ENCODE data around the gene ETV6.

ETV6 gene

GRCh38 chr12:11618046-11618445 lies 31.4 kb upstream of the ETV6 start:
- Histone ChIP-seq H3K9me3 (ENCODE audit: insufficient read depth, low read length, severe bottlenecking) (no peaks in the 10 kb centered on the region), H2AFZ (ENCODE audit: low read depth, low read length) (no peak overlapping the region), H4K20me1 (ENCODE audit: insufficient read depth, low read length) (no peaks in the 10 kb centered on the region), H3K36me3 (ENCODE audit: insufficient read depth, low read length) (no peaks in the 10 kb centered on the region), H3K27ac (ENCODE audit: low read length) (no peak overlapping the region), H3K4me1 (ENCODE audit: insufficient read depth, low read length) (no peaks in the 10 kb centered on the region), H3K79me2 (ENCODE audit: insufficient read depth, low read length) (no peaks in the 10 kb centered on the region), H3K4me2 (ENCODE audit: insufficient read depth, low read length) (no peak overlapping the region), H3K9ac (ENCODE audit: low read depth, low read length) (no peak overlapping the region), H3K4me3 (ENCODE audit: low read depth in 1 of 2, low read length in 2 of 2) (no peak overlapping the region), H3K27me3 (ENCODE audit: insufficient read depth, low read length, poor library complexity) (no peaks in the 10 kb centered on the region)
- DNase-seq = no peak
- no peak for ATAC-seq (ENCODE audit: insufficient read depth, low read depth)
- TF ChIP-seq CTCF (IDR thresholded peaks at IDR 0.05; ENCODE audit: borderline replicate concordance, extremely low read depth, low read length, poor library complexity, severe bottlenecking) = no peak
- TF ChIP-seq EZH2 (IDR thresholded peaks at IDR 0.05; ENCODE audit: borderline replicate concordance, low read depth, low read length, severe bottlenecking) = no peak

- no peaks in the 10 kb centered on the region for H3K36me3 ChIP-seq (ENCODE audit: insufficient read depth, low read length)
- TF ChIP-seq CTCF (IDR thresholded peaks at IDR 0.05; ENCODE audit: borderline replicate concordance, extremely low read depth, low read length, poor library complexity, severe bottlenecking) (peak; percentile 21), EZH2 (IDR thresholded peaks at IDR 0.05; ENCODE audit: borderline replicate concordance, low read depth, low read length, severe bottlenecking) (no peak)
- H3K4me1 ChIP-seq (ENCODE audit: insufficient read depth, low read length) = no peaks in the 10 kb centered on the region
- H4K20me1 ChIP-seq (ENCODE audit: insufficient read depth, low read length) = no peaks in the 10 kb centered on the region
- no peak overlapping the region for H3K9ac ChIP-seq (ENCODE audit: low read depth, low read length)
- DNase-seq = no peak
- H3K27me3 ChIP-seq (ENCODE audit: insufficient read depth, low read length, poor library complexity) = no peaks in the 10 kb centered on the region
- no peaks in the 10 kb centered on the region for H3K9me3 ChIP-seq (ENCODE audit: insufficient read depth, low read length, severe bottlenecking)
- H3K4me3 ChIP-seq (ENCODE audit: low read depth in 1 of 2, low read length in 2 of 2) = no peak overlapping the region
- no peak overlapping the region for H3K4me2 ChIP-seq (ENCODE audit: insufficient read depth, low read length)
- no peak overlapping the region for H2AFZ ChIP-seq (ENCODE audit: low read depth, low read length)
- H3K27ac ChIP-seq (ENCODE audit: low read length) = no peak overlapping the region
- H3K79me2 ChIP-seq (ENCODE audit: insufficient read depth, low read length) = no peaks in the 10 kb centered on the region
- no peak for ATAC-seq (ENCODE audit: insufficient read depth, low read depth)
Measured at GRCh38 chr12:11621797-11622423, 27.6 kb upstream of the ETV6 start.

- Histone ChIP-seq H3K79me2 (ENCODE audit: insufficient read depth, low read length) (no peaks in the 10 kb centered on the region), H3K27ac (ENCODE audit: low read length) (no peak overlapping the region), H3K36me3 (ENCODE audit: insufficient read depth, low read length) (no peaks in the 10 kb centered on the region), H3K27me3 (ENCODE audit: insufficient read depth, low read length, poor library complexity) (no peaks in the 10 kb centered on the region), H3K4me3 (ENCODE audit: low read depth in 1 of 2, low read length in 2 of 2) (no peak overlapping the region), H3K9ac (ENCODE audit: low read depth, low read length) (no peak overlapping the region), H3K9me3 (ENCODE audit: insufficient read depth, low read length, severe bottlenecking) (no peaks in the 10 kb centered on the region), H3K4me2 (ENCODE audit: insufficient read depth, low read length) (no peak overlapping the region), H3K4me1 (ENCODE audit: insufficient read depth, low read length) (no peaks in the 10 kb centered on the region), H2AFZ (ENCODE audit: low read depth, low read length) (no peak overlapping the region), H4K20me1 (ENCODE audit: insufficient read depth, low read length) (no peaks in the 10 kb centered on the region)
- no peak for TF ChIP-seq EZH2 (IDR thresholded peaks at IDR 0.05; ENCODE audit: borderline replicate concordance, low read depth, low read length, severe bottlenecking)
- peak; percentile 15 for TF ChIP-seq CTCF (IDR thresholded peaks at IDR 0.05; ENCODE audit: borderline replicate concordance, extremely low read depth, low read length, poor library complexity, severe bottlenecking)
- ATAC-seq (ENCODE audit: insufficient read depth, low read depth) = no peak
- no peak for DNase-seq
Measured at GRCh38 chr12:11622876-11623281, 26.6 kb upstream of the ETV6 start.
